ENCODE data around the gene GRK3.

Gene GRK3

GRCh38 chr22:25754527-25755202 lies 190.2 kb downstream of the GRK3 start:
- Histone ChIP-seq H3K9ac (ENCODE audit: low read length) (no peak overlapping the region), H3K4me2 (ENCODE audit: low read length) (no peak overlapping the region), H3K9me3 (ENCODE audit: low read length) (no peaks in the 10 kb centered on the region), H3K79me2 (ENCODE audit: insufficient read depth, low read length) (no peaks in the 10 kb centered on the region), H3K27ac (ENCODE audit: low read depth, low read length, poor library complexity, severe bottlenecking) (no peak overlapping the region), H3K4me3 (ENCODE audit: low read depth, low read length, poor library complexity, severe bottlenecking) (no peak overlapping the region), H3F3A (ENCODE audit: insufficient read depth, low read length) (no peaks in the 10 kb centered on the region), H4K20me1 (ENCODE audit: insufficient read depth, low read length) (no peaks in the 10 kb centered on the region), H3K27me3 (ENCODE audit: insufficient read depth, low read length) (no peaks in the 10 kb centered on the region; the same call in 1 of the 2 replicates), H3K36me3 (ENCODE audit: insufficient read depth, low read length) (no peaks in the 10 kb centered on the region), H3K4me1 (ENCODE audit: insufficient read depth, low read length, severe bottlenecking) (no peaks in the 10 kb centered on the region), H3K9me2 (ENCODE audit: low read depth, low read length) (no peaks in the 10 kb centered on the region), H2AFZ (ENCODE audit: low read length) (no peak overlapping the region)
- TF ChIP-seq CTCF (IDR thresholded peaks at IDR 0.05; ENCODE audit: low read length) (no peak), EZH2 (IDR thresholded peaks at IDR 0.05; ENCODE audit: borderline replicate concordance, low read length) (no peak)

GRCh38 chr22:25757686-25758085 lies 193.2 kb downstream of the GRK3 start:
- H3K4me2 ChIP-seq (ENCODE audit: low read length), result no peak overlapping the region
- no peaks in the 10 kb centered on the region for H3K79me2 ChIP-seq (ENCODE audit: insufficient read depth, low read length)
- no peaks in the 10 kb centered on the region for H3K9me2 ChIP-seq (ENCODE audit: low read depth, low read length)
- no peak overlapping the region for H3K4me3 ChIP-seq (ENCODE audit: low read depth, low read length, poor library complexity, severe bottlenecking)
- no peaks in the 10 kb centered on the region for H3K4me1 ChIP-seq (ENCODE audit: insufficient read depth, low read length, severe bottlenecking)
- H3K9ac ChIP-seq (ENCODE audit: low read length), result no peak overlapping the region
- no peaks in the 10 kb centered on the region for H3F3A ChIP-seq (ENCODE audit: insufficient read depth, low read length)
- no peak for TF ChIP-seq CTCF (IDR thresholded peaks at IDR 0.05; ENCODE audit: low read length)
- no peak for TF ChIP-seq EZH2 (IDR thresholded peaks at IDR 0.05; ENCODE audit: borderline replicate concordance, low read length)
- H3K27ac ChIP-seq (ENCODE audit: low read depth, low read length, poor library complexity, severe bottlenecking), result no peak overlapping the region
- no peaks in the 10 kb centered on the region for H3K9me3 ChIP-seq (ENCODE audit: low read length)
- H4K20me1 ChIP-seq (ENCODE audit: insufficient read depth, low read length), result no peaks in the 10 kb centered on the region
- no peak overlapping the region for H2AFZ ChIP-seq (ENCODE audit: low read length)
- no peaks in the 10 kb centered on the region for H3K36me3 ChIP-seq (ENCODE audit: insufficient read depth, low read length)
- H3K27me3 ChIP-seq (ENCODE audit: insufficient read depth, low read length), result no peaks in the 10 kb centered on the region; the same call in 1 of the 2 replicates

- TF ChIP-seq EZH2 (IDR thresholded peaks at IDR 0.05; ENCODE audit: borderline replicate concordance, low read length) (no peak), CTCF (IDR thresholded peaks at IDR 0.05; ENCODE audit: low read length) (no peak)
- Histone ChIP-seq H3K4me3 (ENCODE audit: low read depth, low read length, poor library complexity, severe bottlenecking) (no peak overlapping the region), H3K27me3 (ENCODE audit: insufficient read depth, low read length) (no peaks in the 10 kb centered on the region; the same call in 1 of the 2 replicates), H3K27ac (ENCODE audit: low read depth, low read length, poor library complexity, severe bottlenecking) (no peak overlapping the region), H3K4me1 (ENCODE audit: insufficient read depth, low read length, severe bottlenecking) (no peaks in the 10 kb centered on the region), H3K9ac (ENCODE audit: low read length) (no peak overlapping the region), H3K4me2 (ENCODE audit: low read length) (no peak overlapping the region), H3K9me3 (ENCODE audit: low read length) (no peaks in the 10 kb centered on the region), H4K20me1 (ENCODE audit: insufficient read depth, low read length) (no peaks in the 10 kb centered on the region), H3F3A (ENCODE audit: insufficient read depth, low read length) (no peaks in the 10 kb centered on the region), H3K9me2 (ENCODE audit: low read depth, low read length) (no peaks in the 10 kb centered on the region), H3K79me2 (ENCODE audit: insufficient read depth, low read length) (no peaks in the 10 kb centered on the region), H2AFZ (ENCODE audit: low read length) (no peak overlapping the region), H3K36me3 (ENCODE audit: insufficient read depth, low read length) (no peaks in the 10 kb centered on the region)
These were observed 193.8 kb downstream of the GRK3 start for GRCh38 chr22:25758316-25758715.
